DND-41 (cell line): Measurements from ENCODE around the gene PRKCZ.

Source experiments
- ATAC-seq: fragments of 200-7000 bp; cut with Tn5 transposase; 3 replicates; pipeline ENCODE4 v1.9.1; 2021; ENCODE audit warnings: low read depth; ENCODE audit not compliant: insufficient read depth
- DNase-seq: peaks from one replicate; pipeline ENCODE4 v3.0.0-alpha.2; 2020
- H2AFZ ChIP-seq: 2 replicates; pipeline ENCODE4 v1.6.0; 2012; ENCODE audit warnings: low read depth, low read length
- H3K27ac ChIP-seq: 2 replicates; pipeline ENCODE4 v1.5.1; 2012; ENCODE audit warnings: low read length, inconsistent platforms
- H3K27me3 ChIP-seq: fragments of 200-600 bp; sonication (generic); 2 replicates; pipeline ENCODE4 v1.6.0; 2012; ENCODE audit warnings: low read length, mild to moderate bottlenecking, inconsistent platforms; ENCODE audit not compliant: insufficient read depth, poor library complexity
- H3K36me3 ChIP-seq: 2 replicates; pipeline ENCODE4 v1.5.1; 2012; ENCODE audit warnings: low read length, inconsistent platforms; ENCODE audit not compliant: insufficient read depth
- H3K4me1 ChIP-seq: 2 replicates; pipeline ENCODE4 v1.5.1; 2012; ENCODE audit warnings: mild to moderate bottlenecking, low read length; ENCODE audit not compliant: insufficient read depth
- H3K4me2 ChIP-seq: 2 replicates; pipeline ENCODE4 v1.6.0; 2012; ENCODE audit warnings: mild to moderate bottlenecking, moderate library complexity, low read length, inconsistent platforms; ENCODE audit not compliant: insufficient read depth
- H3K4me3 ChIP-seq, 2 experiments: fragments of 200-600 bp in 1 of 2; shearing (Covaris generic) in 1 of 2; 2 replicates each; pipeline ENCODE4 v1.5.1; 2012 to 2016; ENCODE audit warnings: inconsistent platforms in 2 of 2, low read length in 2 of 2, mild to moderate bottlenecking in 2 of 2, low read depth in 1 of 2, moderate library complexity in 1 of 2
- H3K79me2 ChIP-seq: 2 replicates; pipeline ENCODE4 v1.6.0; 2012; ENCODE audit warnings: low read length, inconsistent platforms; ENCODE audit not compliant: insufficient read depth
- H3K9ac ChIP-seq: 2 replicates; pipeline ENCODE4 v1.6.0; 2012; ENCODE audit warnings: low read depth, mild to moderate bottlenecking, inconsistent platforms, low read length, moderate library complexity
- H3K9me3 ChIP-seq: 2 replicates; pipeline ENCODE4 v1.5.1; 2012; ENCODE audit warnings: low read length, moderate library complexity, mild to moderate bottlenecking, inconsistent platforms; ENCODE audit not compliant: insufficient read depth, severe bottlenecking
- H4K20me1 ChIP-seq: 2 replicates; pipeline ENCODE4 v1.6.0; 2012; ENCODE audit warnings: low read length; ENCODE audit not compliant: insufficient read depth
- CTCF ChIP-seq: IDR thresholded peaks from 2 replicates; pipeline ENCODE4 v1.5.1; 2012; ENCODE audit warnings: borderline replicate concordance, low read length, moderate library complexity, mild to moderate bottlenecking; ENCODE audit not compliant: poor library complexity, severe bottlenecking; ENCODE audit errors: extremely low read depth
- EZH2 ChIP-seq: IDR thresholded peaks from 3 replicates; pipeline ENCODE4 v1.6.1; 2012; ENCODE audit warnings: borderline replicate concordance, low read depth, mild to moderate bottlenecking, moderate library complexity, low read length, inconsistent platforms; ENCODE audit not compliant: severe bottlenecking

The PRKCZ gene

GRCh38 chr1:2198571-2198970 lies 148.4 kb downstream of the PRKCZ start:
- ATAC-seq (no peak), DNase-seq (no peak)
- no peak overlapping the region for H3K4me3 ChIP-seq
- H3K9me3 ChIP-seq = no peaks in the 10 kb centered on the region
- no peak overlapping the region for H3K4me2 ChIP-seq
- H3K27ac ChIP-seq = no peak overlapping the region
- no peak overlapping the region for H3K9ac ChIP-seq
- no peak for TF ChIP-seq CTCF
- no peak for TF ChIP-seq EZH2
- no peak overlapping the region for H2AFZ ChIP-seq
- no peaks in the 10 kb centered on the region; the same call in 1 of the 2 replicates for H3K36me3 ChIP-seq
- no peaks in the 10 kb centered on the region for H4K20me1 ChIP-seq
- no peaks in the 10 kb centered on the region for H3K27me3 ChIP-seq
- peaks cover 5% of the 10 kb centered on the region for H3K79me2 ChIP-seq
- H3K4me1 ChIP-seq = peaks cover 17% of the 10 kb centered on the region

GRCh38 chr1:2199042-2199810 lies 149.0 kb downstream of the PRKCZ start:
- Histone ChIP-seq H3K4me2 (no peak overlapping the region), H3K27ac (no peak overlapping the region), H3K4me1 (peaks cover 17% of the 10 kb centered on the region), H2AFZ (no peak overlapping the region), H4K20me1 (no peaks in the 10 kb centered on the region), H3K36me3 (no peaks in the 10 kb centered on the region), H3K4me3 (no peak overlapping the region), H3K9me3 (no peaks in the 10 kb centered on the region), H3K27me3 (no peaks in the 10 kb centered on the region), H3K79me2 (no peaks in the 10 kb centered on the region), H3K9ac (no peak overlapping the region)
- no peak for TF ChIP-seq CTCF
- TF ChIP-seq EZH2 = no peak
- no peak for ATAC-seq
- DNase-seq = no peak

- H3K4me1 ChIP-seq = peaks cover 19% of the 10 kb centered on the region
- DNase-seq (no peak), ATAC-seq (no peak)
- no peaks in the 10 kb centered on the region for H3K27me3 ChIP-seq
- H3K79me2 ChIP-seq = no peaks in the 10 kb centered on the region
- H3K4me3 ChIP-seq = no peak overlapping the region
- no peak overlapping the region for H3K4me2 ChIP-seq
- no peak for TF ChIP-seq CTCF
- no peak for TF ChIP-seq EZH2
- H3K9me3 ChIP-seq = no peaks in the 10 kb centered on the region
- H3K36me3 ChIP-seq = no peaks in the 10 kb centered on the region
- H3K27ac ChIP-seq = no peak overlapping the region
- H4K20me1 ChIP-seq = no peaks in the 10 kb centered on the region; the same call in 1 of the 2 replicates
- H3K9ac ChIP-seq = no peak overlapping the region
- no peak overlapping the region for H2AFZ ChIP-seq
Observed at GRCh38 chr1:2200308-2200943, 150.2 kb downstream of the PRKCZ start.
